ENCODE results near the gene SSU72. TPM values are rescaled to one million over a fixed set of nuclear protein-coding genes. Genes with fewer than 3 reads are reported as not detected.
"Not testable (repeated sequence)": the region's sequence is repeated elsewhere in the genome, so short reads cannot be mapped to it uniquely, and the experiment has no call there.

The SSU72 gene
- total RNA-seq, 6 experiments from 2014 or later: 46.6 to 72.6 (median 63.8) TPM

DNA sequence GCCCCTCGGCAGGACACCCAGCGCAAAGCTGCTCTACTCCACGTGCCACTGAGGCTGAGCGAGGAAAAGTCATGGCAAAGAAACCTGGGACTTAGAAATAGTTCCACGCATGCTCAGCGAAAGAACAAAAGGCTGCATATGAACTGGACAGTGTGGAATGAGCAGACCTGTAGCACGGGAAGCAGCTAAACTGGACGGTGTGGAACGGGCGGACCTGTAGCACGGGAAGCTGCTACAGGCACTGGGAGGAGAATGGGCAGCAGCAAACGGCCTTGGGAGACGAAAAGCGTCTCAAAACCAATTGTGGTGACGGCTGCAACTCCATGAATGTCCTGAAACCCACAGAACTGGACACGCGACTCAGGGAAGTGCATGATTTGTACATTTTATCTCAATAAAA is 15.6 kb downstream of the SSU72 start:
- no peak overlapping the region for H3K4me3 ChIP-seq
- H3K36me3 ChIP-seq: peaks cover 0 to 26% (median 13%) of the 10 kb centered on the region in 4 donors
- intact Hi-C loops (cut with DNase I): no loop called here
- no peaks in the 10 kb centered on the region for H3K27me3 ChIP-seq
- no peaks in the 10 kb centered on the region for H3K9me3 ChIP-seq
- no peak for ATAC-seq
- H3K4me1 ChIP-seq: peaks cover 0 to 6% (median 0%) of the 10 kb centered on the region in 4 donors
- no peak overlapping the region for H3K27ac ChIP-seq
- TF ChIP-seq POLR2A (IDR thresholded peaks at IDR 0.05): no peak
- TF ChIP-seq, protein P1, sequence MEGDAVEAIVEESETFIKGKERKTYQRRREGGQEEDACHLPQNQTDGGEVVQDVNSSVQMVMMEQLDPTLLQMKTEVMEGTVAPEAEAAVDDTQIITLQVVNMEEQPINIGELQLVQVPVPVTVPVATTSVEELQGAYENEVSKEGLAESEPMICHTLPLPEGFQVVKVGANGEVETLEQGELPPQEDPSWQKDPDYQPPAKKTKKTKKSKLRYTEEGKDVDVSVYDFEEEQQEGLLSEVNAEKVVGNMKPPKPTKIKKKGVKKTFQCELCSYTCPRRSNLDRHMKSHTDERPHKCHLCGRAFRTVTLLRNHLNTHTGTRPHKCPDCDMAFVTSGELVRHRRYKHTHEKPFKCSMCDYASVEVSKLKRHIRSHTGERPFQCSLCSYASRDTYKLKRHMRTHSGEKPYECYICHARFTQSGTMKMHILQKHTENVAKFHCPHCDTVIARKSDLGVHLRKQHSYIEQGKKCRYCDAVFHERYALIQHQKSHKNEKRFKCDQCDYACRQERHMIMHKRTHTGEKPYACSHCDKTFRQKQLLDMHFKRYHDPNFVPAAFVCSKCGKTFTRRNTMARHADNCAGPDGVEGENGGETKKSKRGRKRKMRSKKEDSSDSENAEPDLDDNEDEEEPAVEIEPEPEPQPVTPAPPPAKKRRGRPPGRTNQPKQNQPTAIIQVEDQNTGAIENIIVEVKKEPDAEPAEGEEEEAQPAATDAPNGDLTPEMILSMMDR (IDR thresholded peaks at IDR 0.05): no peak
- DNase-seq: no peak
- 89% methylated on average over 16 of the region's 17 CpGs for whole genome bisulfite sequencing (ENCODE audit: insufficient coverage, low coverage, low lambda C conversion rate, missing lambda C conversion rate)

DNA sequence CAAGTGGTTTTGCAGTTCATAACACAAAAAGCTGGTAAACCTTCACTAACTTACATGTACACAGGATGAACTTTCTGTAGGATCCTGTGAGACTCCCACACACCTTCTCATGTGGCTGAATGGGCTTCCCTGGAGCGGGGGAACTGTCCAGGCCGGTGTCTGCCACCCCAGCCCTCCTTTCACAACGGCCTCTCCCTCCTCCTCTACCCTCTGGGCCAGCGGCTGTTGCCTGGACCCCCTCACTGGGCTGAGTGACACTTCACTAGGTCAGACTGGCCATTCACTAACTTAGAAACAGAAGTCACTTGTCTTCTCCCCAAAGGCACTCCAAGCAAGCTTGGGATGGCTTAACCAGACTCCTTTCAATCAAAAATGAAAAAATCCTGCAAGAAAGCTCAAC is 16.1 kb downstream of the SSU72 start:
- H3K4me3 ChIP-seq: no peak overlapping the region
- no peak for DNase-seq
- H3K36me3 ChIP-seq: peaks cover 0 to 22% (median 9%) of the 10 kb centered on the region in 4 donors
- TF ChIP-seq POLR2A (IDR thresholded peaks at IDR 0.05): no peak
- TF ChIP-seq, protein P1 (IDR thresholded peaks at IDR 0.05): no peak
- no peaks in the 10 kb centered on the region for H3K9me3 ChIP-seq
- H3K27ac ChIP-seq: no peak overlapping the region
- H3K4me1 ChIP-seq: peaks cover 0 to 6% (median 0%) of the 10 kb centered on the region in 4 donors
- 42% methylated on average over 2 of the region's 4 CpGs for WGBS (ENCODE audit: insufficient coverage, low coverage, low lambda C conversion rate, missing lambda C conversion rate)
- no peaks in the 10 kb centered on the region for H3K27me3 ChIP-seq
- ATAC-seq: no peak
- intact Hi-C loops (cut with DNase I): no loop called here

DNA sequence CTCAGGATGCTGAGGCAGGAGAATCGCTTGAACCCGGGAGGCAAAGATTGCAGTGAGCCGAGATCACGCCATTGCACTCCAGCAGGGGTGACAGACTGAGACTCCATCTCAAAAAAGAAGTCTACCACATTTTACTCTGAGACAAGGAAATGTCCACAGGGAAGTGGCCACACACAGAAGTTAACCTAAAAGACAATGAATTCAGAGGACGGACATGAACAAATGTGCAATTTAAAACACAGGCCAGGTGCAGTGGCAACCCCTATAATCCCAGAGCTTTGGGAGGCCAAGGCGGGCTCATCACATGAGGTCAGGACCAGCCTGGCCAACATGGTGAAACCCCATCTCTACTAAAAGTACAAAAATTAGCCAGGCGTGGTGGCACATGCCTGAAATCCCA is 17.0 kb downstream of the SSU72 start:
- H3K9me3 ChIP-seq; H3K27ac ChIP-seq; intact Hi-C loops (cut with DNase I); H3K4me1 ChIP-seq; H3K4me3 ChIP-seq; H3K27me3 ChIP-seq; ATAC-seq; DNase-seq: not testable (repeated sequence)
- WGBS (ENCODE audit: insufficient coverage, low coverage, low lambda C conversion rate, missing lambda C conversion rate): 98% methylated on average over 6 of the region's 7 CpGs
- H3K36me3 ChIP-seq: peaks cover 0 to 13% (median 3%) of the 10 kb centered on the region in 4 donors

DNA sequence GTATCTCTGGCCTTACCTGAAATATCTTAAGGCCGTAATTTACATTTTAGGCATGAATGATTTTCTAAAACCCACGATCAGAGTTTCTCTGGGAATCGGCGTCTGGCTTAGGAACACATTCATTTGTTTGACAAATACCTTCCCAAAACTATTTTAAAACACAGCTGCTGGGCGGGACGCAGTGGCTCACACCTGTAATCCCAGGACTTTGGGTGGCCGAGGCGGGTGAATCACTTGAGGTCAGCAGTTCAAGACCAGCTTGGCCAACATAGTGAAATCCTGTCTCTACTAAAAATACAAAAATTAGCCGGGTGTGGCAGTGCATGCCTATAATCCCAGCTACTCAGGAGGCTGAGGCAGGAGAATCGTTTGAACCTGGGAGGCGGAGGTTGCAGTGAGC is 17.7 kb downstream of the SSU72 start:
- H3K4me1 ChIP-seq; ATAC-seq; H3K27me3 ChIP-seq; H3K27ac ChIP-seq; intact Hi-C loops (cut with DNase I); H3K4me3 ChIP-seq; H3K9me3 ChIP-seq; H3K36me3 ChIP-seq; DNase-seq: not testable (repeated sequence)
- WGBS (ENCODE audit: insufficient coverage, low coverage, low lambda C conversion rate, missing lambda C conversion rate): 85% methylated on average over 11 of the region's 11 CpGs

DNA sequence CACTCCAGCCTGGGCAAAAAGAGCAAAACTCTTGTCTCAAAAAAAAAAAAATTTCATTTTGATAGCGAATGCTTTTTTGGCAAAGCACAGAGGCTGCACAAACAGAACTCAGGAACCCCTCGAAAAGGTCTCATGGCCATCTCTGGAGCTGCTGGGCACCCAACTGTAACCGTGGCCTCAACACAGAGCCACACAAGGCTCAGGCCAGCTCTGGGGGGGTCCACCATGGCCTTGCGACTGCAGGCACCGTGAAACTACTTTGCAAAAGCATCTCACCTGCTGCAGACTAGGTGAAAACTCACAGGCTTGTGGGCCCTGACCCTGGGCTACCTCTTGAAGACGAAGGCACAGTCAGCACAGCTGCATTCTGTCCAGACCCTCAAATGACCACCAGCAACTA is 18.2 kb downstream of the SSU72 start:
- H3K4me3 ChIP-seq: no peak overlapping the region
- DNase-seq: no peak
- TF ChIP-seq, protein P1 (IDR thresholded peaks at IDR 0.05): no peak
- TF ChIP-seq POLR2A (IDR thresholded peaks at IDR 0.05): no peak
- no peaks in the 10 kb centered on the region for H3K27me3 ChIP-seq
- WGBS (ENCODE audit: insufficient coverage, low coverage, low lambda C conversion rate, missing lambda C conversion rate): 79% methylated on average over 3 of the region's 6 CpGs
- intact Hi-C loops (cut with DNase I): no loop called here
- no peak for ATAC-seq
- no peak overlapping the region for H3K27ac ChIP-seq
- peaks cover 0 to 6% (median 0%) of the 10 kb centered on the region in 4 donors for H3K4me1 ChIP-seq
- H3K9me3 ChIP-seq: no peaks in the 10 kb centered on the region
- H3K36me3 ChIP-seq: peaks cover 0 to 3% (median under 1%) of the 10 kb centered on the region in 4 donors
